Bone marrow (tissue), 2 donors: ENCODE data around the gene TSC22D1.
"Not testable (repeated sequence)": the region's sequence is repeated elsewhere in the genome, so short reads cannot be mapped to it uniquely, and the experiment has no call there.

ENCODE experiments used
- DNase-seq, 2 donors: peaks; one replicate each; lab custom pipeline; 2025; lab: John Stamatoyannopoulos, UW

TSC22D1 gene

DNA sequence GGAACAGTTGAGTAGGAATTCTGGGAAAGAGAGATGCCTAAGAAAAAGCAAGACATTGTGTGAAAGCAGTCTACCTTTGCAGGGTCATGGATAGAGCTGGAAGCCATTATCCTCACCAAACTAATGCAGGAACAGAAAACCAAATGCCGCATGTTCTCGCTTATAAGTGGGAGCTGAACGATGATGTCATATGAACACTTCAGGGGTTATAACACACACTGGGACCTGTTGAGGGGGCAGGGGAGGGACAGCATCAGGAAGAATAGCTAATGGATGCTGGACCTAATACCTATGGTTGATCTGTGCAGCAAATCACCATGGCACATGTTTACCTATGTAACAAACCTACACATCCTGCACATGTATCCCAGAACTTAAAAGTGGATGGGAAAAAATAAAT lies 69.9 kb downstream of the TSC22D1 start:
- DNase-seq: no peak

DNA sequence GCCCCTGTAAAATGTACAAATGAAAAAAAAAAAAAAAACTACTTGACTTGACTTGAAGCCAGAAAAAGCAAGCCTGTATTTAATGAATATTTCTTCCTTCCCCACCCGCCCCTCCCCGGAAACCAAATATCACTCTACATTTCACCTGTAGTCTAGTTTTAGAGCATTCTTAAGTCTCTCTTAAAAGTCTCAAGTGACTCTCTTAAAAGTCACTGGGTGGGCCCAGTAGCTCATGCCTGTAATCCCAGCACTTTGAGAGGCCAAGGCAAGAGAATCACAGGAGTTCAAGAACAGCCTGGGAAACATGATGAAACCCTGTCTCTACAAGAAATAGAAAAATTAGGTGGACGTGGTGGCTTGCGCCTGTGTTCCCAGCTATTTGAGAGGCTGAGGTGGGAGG lies 72.0 kb downstream of the TSC22D1 start:
- no peak for DNase-seq

DNA sequence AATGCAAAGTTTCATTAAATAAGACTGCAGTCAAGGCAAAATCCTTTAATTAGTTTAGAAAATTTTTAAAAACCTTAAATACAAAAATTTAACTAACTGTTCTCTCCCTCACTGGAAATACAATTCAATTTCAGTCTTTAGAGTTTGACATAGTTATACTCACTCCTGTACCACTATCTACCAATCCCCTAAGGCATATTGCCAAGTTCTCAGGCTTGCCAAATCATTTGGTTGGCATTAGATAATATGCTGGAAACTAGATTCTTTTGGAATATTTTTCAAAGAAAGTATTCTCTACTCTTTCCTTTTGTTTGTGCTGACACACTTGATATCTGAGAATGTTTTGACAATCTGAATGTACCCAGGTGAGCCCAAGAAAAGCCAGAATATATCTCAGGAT lies 77.2 kb downstream of the TSC22D1 start:
- DNase-seq: no peak

DNA sequence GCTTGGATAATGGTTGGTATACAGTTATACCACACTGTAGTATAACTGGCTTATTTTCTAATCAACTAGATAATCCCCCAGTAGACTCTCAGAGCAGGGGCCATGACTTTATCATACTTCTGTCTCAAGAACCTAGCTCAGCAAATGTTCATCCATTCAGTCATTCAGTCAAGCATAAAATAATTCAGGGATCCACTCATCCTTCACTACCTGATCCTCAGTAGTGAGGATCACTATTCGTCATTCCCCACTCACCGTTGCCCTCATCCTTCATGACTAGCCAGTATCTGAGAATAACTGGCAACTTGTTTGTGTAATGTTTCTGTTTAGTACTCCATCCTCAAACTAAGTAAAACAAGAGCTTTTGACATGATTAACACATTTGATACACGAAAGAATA lies 77.6 kb downstream of the TSC22D1 start:
- DNase-seq: no peak

DNA sequence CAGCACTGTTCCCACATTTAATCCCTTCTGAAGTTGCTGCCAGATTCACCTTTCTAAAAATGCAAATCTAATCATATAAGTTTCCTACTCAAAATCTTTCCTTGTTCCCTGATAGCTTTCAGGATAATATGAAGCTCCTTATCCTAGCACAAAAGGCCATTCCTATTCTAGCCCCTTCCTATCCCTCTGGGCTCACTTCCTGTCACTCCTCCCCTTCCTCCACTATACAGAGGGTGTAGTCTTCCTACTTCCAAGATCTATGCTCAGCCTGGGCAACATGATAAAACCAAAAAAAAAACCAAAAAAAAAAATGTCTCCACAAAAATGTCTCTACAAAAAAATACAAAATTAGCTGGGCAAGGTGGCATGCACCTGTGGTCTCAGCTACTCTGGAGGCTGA lies 78.3 kb downstream of the TSC22D1 start:
- DNase-seq: no peak

DNA sequence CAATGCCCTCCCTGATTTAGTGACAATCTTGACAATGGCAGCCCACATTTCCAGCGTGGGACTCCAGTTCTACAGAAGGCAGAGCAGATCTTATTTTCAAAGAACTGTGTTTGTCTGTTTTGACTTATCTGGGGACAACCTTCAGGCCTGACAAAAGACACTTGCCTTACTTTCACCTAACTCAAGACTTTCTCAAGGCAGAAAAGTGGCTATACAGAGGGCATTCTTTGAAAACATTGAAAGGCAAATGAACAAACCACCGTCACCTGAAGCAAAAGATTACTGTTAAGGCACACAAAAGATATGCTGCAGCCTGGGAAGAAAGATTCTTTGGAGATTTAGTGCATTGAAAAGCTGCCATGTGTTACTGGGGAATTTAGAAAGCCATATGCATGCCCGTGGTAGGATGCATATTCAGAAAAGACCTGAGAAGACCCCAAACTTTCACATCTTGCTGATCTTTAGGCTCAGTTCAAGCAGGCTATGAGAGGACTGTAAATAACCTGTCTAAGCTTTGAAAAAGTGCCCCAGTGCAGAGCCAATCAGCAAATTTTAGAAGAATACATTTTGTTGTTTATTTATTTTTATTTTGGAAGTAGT lies 82.8 kb downstream of the TSC22D1 start:
- DNase-seq: no peak

DNA sequence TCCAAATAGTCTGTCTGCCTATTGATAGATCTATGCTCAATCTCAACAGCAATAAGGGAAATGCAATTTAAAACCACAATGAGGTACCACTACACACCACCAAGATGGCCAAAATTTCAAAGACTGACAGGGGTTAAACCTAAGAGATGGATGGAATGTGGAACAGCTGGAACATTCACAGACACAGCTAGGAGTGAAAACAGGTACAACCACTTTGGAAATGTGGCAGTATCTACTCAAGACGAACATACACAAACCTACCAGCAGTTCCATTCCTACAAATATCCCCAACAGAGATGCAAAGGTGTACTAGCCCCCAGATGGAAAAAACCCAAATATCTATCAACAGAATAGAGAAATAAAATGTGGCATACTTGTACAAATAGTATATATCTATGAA lies 86.4 kb downstream of the TSC22D1 start:
- no peak for DNase-seq

DNA sequence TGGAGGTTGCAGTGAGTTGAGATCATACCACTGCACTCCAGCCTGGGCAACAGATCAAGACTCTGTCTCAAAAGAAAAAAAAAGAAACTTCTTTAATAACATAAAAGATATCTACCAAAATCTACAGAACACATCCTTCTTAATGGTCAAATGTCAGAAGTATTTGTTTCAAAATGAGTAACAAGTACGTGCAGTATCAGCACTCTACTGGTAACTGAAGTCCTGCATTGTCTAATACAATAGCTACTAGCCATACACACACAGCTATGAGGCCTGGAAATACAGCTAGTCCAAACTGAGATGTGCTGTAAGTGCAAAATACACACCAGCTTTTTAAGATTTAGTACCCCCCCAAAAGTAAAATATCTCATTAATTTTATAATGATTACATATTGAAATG lies 88.1 kb downstream of the TSC22D1 start:
- DNase-seq: no peak

DNA sequence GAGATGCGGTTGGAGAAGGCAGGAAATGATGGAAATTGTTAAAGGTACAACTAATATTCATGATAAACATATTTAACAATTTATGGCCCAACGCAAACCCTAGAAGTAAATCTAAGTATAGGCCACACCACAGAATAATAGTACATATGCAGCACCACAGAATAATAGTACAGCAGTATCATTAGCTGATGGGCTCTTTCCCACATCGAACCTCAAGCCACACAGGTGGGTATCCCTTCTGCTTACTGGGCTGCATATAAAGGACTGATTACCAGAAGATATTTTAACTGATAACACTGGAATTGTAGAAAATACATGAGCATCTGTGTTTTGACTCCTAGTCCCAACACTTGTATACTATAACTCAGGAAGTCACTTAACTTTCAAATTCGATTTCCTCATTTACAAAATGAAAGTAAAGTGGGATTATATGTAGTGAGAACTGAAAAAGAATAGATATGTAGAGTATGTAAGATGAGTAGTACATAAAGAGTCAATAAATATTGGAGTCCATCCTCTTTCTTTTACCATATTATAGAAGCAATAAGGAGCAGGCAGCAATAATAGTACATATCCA lies 91.5 kb downstream of the TSC22D1 start:
- peak in 1 of 2 donors; percentile 48 for DNase-seq

DNA sequence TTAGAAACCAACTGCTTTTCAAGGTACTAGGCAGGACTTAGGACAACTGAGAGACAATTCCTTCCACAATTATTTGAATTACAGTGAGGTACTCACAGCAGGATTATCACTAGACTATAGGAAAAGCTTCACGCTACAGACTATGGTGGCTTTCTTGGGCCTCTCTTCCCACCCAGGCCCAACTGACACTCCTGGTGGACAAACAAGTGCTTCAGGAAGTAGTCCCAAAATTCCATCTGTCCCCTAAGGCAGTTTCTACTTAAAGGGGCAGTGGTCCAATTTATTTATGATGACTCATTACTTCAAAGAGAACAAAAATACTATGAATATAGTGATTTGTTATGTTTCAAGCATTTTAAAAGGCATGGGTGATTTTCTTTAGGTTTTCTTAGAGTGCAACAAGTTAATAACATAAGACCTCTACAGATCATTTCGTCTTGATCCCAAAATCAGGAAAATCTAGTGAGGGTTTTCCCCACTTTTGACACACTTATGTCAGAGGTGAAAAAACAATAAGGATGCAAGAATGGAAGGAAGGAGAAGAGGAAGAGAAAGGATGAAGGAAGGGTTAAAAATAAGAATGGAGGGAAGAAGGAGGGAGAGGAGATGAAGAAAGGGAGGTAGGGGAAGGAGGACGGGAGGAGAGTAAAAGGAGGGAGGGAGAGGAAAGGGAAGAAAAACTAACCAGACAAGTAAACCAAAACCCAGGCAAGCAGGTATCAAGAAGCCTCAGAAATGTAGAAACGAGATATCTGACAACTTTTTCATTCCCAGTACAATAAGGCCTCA lies 101.8 kb downstream of the TSC22D1 start:
- DNase-seq: no peak

DNA sequence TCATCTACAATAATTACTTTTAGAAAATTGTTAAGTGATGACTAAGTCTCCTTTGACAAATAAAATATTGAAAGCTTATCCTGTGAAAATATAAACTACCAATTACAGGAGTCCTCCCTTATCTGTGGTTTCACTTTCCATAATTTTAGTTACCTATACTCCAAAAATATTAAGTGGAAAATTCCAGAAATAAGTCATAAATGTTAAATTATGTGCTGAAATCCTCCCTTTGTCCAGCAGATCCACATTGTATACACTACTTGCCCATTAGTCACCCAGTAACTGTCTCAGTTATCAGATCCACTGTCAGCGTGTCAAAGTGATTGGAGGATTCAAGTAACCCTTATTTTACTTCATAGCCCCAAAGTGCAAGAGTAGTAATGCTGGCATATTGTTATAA lies 104.4 kb downstream of the TSC22D1 start:
- no peak for DNase-seq

DNA sequence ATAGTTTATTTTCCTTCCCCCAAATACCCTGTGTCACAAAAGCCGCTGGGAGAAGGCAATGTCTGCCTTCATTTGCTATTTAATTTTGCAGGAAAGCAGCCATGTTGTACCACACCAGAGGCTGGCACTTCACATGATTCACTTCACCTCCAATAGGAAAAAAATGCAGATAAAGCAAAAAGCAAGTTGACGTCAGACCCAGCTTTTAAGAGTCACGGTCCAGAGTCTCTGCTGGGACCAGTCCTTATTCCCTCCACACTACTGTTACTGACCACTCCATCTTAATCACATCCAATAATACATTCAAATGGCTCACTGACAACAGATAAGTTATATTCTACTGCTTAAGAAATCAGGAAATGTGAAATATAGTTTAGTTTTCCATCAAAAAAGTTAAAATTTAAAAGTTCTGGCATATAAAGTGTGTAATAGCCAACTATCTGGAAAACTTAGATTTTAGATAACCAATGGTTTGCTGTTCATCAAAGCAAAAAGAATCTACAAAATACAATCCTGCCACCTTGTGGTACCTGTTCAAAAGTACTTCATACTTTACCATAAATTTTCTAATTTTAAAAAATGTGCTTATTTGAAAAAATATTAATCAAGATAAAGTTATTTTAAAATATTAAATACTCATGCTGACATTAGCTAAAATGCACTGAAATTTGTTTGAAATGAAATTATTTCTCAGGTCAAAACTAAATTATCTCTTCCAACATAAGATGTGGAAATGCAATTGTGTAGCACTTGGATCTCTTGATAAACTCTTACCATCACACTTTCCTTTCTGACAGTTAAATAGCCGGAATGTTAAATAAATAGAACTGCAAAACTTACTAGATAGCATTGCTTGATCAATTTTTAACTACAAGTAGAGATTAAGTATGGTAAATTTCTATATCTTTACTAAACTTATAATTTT lies 105.2 kb downstream of the TSC22D1 start:
- DNase-seq: peak in 1 of 2 donors; percentile 37

DNA sequence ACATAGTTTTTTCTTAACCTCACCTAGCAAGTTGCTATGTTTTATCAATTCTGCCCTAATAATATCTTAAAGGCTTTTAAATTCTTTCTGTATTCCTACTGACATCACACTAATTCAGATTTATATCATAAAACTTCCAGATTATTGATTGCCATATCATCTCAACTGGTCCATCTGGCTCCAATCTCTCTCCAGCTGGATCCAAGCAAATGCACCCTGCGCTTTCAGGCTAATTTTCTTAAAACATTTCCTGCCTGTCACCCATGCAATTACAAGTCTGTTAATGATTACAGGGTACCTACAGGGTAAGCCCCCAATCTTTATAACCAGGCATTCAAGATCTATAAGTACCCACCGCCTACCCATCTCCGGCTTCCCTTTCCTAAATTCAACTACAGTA lies 107.3 kb downstream of the TSC22D1 start:
- DNase-seq: no peak

DNA sequence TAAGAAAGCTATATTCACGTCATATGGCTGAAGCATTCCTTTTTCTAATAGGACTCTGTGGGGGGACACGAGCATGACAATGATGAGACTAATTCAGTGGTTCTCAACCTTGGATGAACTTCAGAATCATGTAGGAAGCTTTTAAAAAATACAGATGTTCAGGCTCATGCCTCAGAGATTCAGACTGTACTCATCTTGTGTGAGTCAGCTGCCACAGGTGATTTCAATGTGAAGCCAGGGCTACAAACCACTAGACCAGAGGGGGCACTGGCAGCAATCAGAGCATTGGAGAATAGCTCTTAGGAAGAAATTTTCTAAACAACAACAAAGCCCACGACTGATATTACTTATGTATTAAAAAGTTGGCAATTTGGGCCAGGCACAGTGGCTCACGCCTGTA lies 110.8 kb downstream of the TSC22D1 start:
- DNase-seq: no peak

DNA sequence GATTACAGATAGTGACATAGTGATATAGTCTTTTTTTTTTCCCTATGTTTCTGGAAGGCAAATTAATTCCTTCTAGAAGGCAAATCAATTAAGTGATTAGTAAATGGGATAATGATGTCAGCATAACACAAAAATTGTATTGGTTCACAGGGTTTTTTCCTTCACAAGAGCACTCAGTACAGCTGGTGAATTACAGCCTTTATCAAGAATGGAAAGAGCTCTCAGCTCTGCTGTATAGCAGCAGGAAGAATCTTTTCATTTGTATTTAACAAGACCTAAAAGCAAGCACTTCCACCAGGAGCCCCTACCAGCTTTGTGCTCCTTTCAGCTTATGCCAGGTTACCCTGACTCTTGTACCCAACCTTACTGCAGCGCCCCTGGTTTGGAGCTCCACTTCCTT lies 111.7 kb downstream of the TSC22D1 start:
- DNase-seq: no peak

DNA sequence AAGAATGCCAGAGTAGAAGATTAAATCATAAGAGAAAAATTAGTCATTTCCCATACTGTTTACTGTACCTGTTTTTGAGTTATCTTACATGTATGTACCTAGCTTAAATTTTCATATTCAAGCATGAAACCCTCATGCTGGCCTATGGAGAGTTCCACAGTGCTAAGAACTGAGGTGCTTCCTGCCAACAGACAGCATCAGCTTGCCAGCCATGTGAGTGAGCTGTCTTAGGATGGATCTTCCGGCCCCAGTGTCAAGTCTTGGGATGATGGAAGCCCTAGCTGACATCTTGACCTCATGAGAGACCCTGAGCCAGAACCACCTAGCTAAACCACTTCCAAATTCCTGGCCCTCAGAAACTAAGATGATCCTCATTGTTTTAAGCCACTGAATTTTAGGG lies 112.4 kb downstream of the TSC22D1 start:
- DNase-seq: no peak

DNA sequence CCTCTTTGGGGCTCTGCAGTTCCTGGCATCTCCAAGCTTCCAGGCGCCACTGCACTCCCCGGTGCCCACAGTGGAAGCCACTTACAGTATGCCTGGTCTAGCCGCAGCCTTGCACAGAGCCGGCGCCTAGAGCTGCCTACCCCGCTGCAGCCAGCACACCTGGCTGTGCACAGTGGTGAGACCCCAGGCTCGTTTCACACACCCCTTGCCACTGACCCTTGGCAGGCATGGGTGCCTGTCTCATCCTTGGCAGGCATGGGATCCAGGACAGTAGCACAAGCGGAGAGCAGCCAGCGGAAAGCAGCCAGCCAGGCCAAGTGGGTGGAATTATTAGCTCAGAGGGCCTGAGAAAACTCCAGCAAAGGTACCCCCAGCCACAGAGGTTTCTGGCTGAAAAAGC lies 116.5 kb downstream of the TSC22D1 start:
- DNase-seq: no peak

DNA sequence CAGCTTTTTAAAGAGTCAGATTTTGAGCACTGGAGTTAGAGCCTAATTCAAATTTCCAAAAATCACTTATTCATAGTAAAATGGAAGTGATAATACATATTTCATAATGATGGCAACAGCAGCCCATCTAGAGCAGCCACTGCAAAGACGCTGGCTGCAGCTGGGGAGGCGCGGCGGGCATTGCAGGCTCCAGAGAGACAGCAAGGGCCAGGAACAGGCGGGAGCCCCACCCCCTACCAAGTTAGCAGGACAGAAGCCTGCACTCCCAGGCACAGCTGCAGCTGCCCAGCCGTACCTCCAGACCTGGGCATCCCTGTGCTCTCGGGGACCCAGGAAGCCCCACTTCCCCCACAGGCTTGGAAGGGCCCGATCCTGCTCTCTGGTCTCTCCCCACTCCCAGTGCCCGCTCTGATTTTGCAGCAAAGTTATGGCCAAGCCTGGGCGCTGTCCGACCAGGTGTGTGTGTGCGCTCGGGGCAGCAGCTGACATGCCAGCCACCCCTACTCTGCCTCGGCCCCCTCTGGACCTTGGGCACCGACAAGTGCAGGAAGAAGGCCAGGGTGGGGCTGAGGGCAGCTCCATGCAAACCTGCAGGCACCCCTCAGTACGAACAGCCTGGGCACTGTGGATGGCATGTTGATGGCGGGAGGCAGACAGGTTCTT lies 117.7 kb downstream of the TSC22D1 start:
- no peak for DNase-seq

DNA sequence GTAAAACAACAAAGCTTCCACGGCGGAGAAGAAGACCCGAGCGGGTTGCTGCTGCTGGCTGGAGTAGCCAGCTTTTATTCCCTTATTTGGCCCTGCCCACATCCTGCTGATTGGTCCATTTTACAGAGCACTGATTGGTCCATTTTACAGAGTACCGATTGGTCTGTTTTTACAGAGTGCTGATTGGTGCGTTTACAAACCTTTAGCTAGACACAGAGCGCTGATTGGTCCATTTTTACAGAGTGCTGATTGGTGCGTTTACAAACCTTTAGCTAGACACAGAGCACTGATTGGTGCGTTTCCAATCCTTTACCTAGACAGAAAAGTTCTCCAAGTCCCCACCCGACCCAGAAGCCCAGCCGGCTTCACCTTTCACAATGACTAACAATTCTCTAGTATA lies 119.9 kb downstream of the TSC22D1 start:
- not testable (repeated sequence) for DNase-seq

DNA sequence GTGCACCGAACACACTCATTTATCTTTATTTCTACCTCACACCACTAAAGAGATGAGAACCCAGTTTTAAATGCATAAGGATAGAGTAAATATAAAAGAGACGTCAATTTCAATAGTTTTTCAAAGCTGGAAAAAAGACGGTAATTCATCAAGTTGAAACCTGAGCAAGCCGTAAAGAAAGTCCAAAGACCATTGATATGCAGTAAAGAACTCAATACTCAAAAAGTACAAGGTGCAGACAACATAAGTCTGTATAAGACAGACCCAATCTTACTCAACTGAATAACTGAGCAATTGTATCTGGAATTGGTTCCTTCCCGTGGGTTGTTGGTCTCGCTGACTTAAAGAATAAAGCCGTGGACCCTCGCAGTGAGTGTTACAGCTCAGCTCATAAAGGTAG lies 120.4 kb downstream of the TSC22D1 start:
- no peak for DNase-seq

DNA sequence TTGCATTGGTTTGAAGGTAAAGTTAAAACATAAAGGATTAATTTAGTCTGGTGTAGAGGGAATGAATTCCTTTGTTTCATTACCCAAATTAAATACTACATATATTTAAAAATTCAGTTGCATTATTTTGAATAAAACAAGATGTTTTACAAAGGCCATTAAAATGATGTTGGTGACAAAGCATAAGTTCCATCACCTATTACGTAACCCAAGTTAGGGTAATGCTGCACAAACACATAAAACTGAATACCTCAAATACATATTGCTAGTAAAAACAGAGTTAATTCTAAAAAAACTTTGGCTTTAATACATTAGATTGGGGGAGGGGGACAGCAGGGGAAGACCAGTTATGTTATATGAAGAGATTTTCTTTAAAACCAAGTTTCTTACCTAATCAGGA lies 122.2 kb downstream of the TSC22D1 start:
- no peak for DNase-seq

DNA sequence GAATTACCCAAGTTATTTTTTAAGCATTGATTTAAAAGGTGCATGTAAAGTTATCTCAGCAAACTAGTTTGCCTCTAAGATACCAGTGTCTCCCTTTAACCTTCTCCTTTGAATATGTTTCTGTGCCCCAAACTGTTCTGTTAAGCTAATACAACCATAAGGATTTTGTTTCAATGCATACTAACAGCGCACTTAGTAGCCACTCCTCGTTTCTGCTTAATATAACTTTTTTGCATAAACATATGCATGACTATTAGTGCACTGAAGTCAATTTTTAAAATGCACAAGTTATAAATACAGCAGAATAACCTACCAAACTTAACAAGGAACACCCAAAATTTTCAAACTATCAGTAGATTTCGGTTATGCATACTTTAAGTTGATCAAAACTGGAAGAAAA lies 123.1 kb downstream of the TSC22D1 start:
- no peak for DNase-seq
